Erythroblast (primary cell): ENCODE measurements around the gene HTRA2.
A peak's percentile ranks its signal among the peaks of the same experiment; 100 is the strongest.
"Not testable (repeated sequence)": the region's sequence is repeated elsewhere in the genome, so short reads cannot be mapped to it uniquely, and the experiment has no call there.

Experiments
- DNase-seq, 2 experiments: peaks; one replicate each; lab custom pipeline; 2025; lab: John Stamatoyannopoulos, UW
- GATA1 ChIP-seq: IDR thresholded peaks from 2 replicates; pipeline ENCODE4 v1.6.1; 2011; ENCODE audit warnings: low read depth, mild to moderate bottlenecking, control low read depth, low read length, moderate library complexity
- POLR2A ChIP-seq: IDR thresholded peaks from 2 replicates; pipeline ENCODE4 v1.6.1; 2011; ENCODE audit warnings: mild to moderate bottlenecking, low read length

Gene HTRA2

DNA sequence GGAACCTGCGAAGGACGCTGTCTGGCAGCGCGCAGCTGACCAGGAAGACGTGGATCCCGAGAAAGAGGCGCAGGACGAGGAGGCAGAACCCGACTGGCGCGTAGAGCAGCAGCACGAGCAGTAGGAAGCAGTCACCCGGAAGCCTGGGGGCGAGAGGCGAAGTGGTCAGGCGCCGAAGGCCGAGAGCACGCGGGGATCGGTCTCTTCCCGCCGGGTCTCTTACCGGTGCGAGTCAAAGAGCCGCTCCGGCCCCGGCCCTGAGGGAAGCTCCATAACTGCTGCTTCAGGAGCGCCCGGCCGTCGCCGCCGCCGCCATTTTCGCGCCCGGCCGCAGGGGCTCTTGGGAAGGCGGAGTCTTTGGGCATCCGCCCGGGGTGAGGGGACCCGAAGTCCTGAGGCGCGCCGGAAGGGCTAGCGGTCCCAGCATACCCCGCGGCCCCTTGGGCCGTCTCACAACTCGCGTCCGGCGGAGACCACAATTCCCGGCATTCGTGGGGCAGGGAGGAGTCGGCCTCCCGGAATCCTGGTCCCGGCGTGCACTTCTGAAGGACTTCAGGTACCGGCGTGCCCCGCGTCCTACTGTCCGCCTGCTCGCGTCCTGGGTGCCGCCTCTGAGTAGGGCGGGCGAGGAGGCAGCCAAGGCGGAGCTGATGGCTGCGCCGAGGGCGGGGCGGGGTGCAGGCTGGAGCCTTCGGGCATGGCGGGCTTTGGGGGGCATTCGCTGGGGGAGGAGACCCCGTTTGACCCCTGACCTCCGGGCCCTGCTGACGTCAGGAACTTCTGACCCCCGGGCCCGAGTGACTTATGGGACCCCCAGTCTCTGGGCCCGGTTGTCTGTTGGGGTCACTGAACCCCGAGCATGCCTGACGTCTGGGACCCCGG, at the start of gene HTRA2, which contains the start of gene AUP1:
TSS of gene HTRA2 (plus strand) at position 577 of the 882 bp plus-strand sequence. CDS start at position 651, 74 bp downstream.
TSS of gene AUP1 (minus strand) at position 350 of the 882 bp plus-strand sequence. CDS start at position 273, 77 bp downstream.
- TF ChIP-seq GATA1 (no peak), POLR2A (peak; percentile 95)
- peak; percentile 98 to 99 for DNase-seq

DNA sequence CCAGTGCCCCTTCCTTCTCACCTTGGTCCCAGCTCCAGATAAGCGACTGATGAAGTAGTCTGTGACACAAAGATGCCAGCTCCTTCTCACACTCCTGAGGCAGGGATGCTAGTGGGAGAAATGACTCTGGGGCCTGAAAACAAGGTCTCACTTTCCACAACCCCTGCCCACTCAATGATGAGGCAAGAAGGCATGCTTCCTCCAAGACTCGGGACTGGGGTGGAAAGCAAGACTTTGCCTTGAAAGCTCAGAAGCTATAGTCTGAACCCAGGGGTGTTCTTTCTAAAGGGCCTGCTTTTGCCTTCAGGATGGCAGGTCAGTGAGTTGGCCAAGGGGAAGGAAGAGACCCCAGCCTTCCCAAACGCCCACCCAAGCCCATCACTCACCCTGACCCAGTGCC, 48.3 kb upstream of the HTRA2 start:
- TF ChIP-seq POLR2A = no peak
- TF ChIP-seq GATA1 = no peak
- DNase-seq = no peak

DNA sequence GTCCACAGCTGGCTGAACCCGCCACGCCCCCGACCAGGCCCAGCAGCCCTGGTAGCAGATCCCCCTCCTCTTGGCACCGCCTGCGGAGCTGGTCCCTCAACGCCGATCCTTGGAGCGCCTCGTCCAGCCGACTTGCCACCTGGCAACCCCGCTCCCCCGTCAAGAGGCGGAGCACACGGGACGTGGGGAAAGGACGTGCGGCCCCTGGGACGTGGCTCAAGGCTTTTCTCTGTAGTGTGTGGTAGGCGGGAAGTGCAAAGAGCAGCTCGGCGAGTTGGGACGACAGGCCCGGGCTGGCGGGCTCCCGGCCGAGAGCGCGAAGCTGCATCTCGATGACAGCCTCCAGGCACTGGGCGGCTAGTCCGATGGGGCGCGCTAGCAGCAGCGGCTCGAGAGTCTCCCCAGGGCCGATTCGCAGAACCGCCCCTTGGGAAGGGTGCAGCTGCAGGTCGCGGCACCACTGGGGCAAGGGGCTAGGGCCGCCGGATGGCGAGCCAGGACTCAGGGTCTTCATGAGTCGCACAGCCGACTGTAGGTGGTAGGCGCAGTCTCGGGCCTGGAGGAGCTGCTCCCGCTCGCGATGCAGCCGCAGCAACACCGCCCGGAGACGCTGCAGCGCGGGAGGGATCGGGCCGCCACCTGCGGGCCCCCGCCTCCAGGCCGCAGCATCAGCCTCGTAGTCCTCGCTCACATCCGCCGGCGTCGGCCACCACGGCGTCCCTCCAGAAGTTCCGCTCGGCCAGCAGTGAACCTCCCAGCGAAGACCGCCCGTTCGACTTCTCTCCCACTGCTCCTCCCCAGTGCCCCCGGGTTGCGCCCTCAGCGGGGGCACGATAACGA, 47.6 kb upstream of the HTRA2 start:
- peak; percentile 77 to 82 for DNase-seq
- TF ChIP-seq POLR2A (no peak), GATA1 (no peak)

DNA sequence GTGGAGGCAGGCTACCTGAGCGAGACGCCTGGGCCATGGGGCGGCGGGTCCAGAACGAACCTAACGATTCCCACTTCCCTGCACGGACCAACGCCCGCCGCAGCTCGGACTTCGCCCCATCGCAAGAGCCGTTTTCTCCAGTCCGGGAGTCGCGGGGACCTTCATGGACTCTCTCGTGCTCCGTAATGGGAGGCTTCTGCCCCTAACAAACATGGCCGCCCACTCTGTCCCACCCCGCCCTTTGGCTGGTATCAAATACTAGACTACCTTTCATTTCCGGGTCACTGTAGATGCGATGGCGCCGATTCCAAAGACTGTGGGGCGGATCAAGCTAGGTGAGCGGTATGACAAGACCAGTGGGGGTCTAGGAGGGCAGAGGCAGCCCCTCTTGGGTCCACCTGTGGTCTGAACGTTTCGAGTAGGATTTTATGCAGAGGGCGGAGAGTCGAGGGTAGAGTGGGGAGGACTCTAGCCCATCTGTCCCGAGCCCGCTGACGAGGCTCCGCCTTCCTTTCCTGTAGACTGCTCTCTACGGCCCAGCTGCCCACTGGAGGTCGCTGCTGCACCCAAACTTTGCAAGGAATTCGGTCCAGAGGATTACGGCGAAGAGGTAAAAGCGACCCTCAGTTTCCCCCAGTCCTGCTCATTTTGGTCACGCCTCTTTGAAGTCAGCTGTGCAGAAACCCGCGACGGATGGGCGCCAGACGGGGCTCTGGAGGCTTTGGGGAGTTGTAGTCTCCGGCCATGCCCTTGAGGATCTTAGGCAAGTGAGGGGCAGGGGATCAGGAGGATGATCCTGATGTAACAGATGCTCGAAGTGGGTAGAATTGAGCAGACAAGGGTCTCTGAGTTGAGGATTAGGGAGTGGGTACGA, 46.7 kb upstream of the HTRA2 start, which contains the start of the genes CCDC142 and TTC31:
TSS of gene CCDC142 (minus strand) at position 198 of the 874 bp plus-strand sequence. CDS start at position 37, 161 bp downstream.
TSS of gene TTC31 (plus strand) at position 281 of the 874 bp plus-strand sequence. CDS start at position 296, 15 bp downstream.
- TF ChIP-seq GATA1 = no peak
- TF ChIP-seq POLR2A = peak; percentile 80
- DNase-seq = peak; percentile 96 to 97

DNA sequence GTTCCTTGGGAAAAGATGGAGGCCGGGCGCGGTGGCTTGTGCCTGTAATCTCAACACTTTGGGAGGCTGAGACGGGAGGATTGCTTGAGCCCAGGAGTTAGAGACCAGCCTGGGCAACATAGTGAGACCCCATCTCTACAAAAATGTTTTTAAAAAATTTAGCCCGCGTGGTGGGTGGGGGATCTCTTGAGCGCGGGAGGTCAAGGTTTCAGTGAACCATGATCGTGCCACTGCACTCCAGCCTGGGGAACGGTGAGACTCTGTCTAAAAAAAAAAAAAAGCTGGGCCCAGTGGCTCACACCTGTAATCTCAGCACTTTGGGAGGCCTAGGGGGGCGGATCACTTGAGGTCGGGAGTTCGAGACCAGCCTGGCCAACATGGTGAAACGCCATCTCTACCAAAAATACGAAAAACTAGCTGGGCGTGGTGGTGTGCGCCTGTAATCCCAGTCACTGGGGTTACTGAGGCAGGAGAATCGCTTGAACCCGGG, 46.0 kb upstream of the HTRA2 start:
- DNase-seq = not testable (repeated sequence)

DNA sequence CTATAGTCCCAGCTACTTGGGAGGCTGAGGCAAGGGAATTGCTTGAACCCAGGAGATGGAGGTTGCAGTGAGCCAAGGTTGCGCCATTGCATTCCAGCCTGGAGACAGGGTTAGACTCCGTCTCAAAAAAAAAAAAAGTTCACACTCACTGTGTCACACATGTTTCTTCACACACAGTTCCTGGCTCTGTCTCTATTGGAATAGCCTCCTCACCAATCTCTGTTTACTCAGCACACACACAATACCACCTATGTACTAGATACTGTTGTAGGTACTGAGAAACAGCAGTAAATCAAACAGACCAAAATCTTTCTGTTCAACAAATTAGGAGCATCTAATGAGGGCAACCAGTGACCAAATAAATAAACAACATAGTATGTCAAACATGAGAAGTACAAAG, 43.6 kb upstream of the HTRA2 start:
- DNase-seq = no peak
- TF ChIP-seq GATA1 (no peak), POLR2A (no peak)

DNA sequence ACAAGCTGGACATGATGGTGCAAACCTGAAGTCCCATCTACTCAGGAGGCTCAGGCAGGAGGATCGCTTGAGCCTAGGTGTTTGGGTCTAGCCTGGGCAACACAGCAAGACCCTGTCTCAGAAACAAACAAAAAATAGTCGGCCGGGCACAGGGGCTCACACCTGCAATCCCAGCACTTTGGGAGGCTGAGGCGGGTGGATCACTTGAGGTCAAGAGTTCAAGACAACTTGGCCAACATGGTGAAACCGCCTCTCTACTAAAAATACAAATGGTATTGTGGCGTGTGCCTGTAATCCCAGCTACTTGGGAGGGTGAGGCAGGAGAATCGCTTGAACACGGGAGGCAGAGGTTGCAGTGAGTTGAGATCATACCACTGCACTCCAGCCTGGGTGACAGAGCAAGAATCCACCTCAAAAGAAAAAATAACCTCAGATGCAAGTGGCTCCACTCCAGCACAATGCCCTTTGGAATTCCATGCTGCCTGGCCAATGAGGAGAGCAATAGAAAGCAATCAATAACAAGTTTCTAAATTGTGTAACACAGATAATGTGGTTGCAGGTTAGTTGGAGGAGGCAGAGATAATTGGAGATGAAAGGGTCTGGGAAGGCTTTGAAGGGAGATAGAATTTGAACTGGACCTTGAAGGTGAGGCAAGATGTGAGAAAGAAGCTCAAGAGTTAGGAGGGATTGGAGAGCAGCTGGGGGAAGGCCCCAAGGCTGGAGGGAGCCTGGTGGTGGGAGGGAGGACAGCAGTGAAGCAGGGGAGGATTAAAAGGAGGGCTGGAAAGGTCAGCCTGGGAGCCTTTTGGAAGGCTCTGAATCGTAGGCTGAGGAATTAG, 40.9 kb upstream of the HTRA2 start:
- TF ChIP-seq GATA1 = no peak
- no peak for DNase-seq

DNA sequence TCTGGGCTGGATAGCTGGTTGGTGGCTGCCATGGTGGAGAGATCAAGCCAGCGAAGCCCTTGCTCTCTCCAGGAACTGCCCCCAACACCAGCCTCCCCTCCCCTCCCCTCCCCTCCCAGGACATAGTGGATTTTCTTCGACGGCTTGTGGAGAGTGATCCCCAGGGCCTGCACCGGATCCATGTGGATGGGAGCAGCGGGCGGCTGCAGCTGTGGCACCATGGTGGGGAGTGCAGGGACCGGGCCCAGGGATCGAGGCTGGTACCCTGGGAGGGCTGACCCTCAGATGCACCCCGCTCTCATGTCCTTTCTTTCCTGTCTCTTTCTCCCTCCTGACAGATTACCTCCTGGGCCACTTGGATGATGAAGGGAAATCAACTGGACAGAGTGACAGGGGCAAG, 39.8 kb upstream of the HTRA2 start:
- TF ChIP-seq POLR2A = no peak
- no peak for TF ChIP-seq GATA1

DNA sequence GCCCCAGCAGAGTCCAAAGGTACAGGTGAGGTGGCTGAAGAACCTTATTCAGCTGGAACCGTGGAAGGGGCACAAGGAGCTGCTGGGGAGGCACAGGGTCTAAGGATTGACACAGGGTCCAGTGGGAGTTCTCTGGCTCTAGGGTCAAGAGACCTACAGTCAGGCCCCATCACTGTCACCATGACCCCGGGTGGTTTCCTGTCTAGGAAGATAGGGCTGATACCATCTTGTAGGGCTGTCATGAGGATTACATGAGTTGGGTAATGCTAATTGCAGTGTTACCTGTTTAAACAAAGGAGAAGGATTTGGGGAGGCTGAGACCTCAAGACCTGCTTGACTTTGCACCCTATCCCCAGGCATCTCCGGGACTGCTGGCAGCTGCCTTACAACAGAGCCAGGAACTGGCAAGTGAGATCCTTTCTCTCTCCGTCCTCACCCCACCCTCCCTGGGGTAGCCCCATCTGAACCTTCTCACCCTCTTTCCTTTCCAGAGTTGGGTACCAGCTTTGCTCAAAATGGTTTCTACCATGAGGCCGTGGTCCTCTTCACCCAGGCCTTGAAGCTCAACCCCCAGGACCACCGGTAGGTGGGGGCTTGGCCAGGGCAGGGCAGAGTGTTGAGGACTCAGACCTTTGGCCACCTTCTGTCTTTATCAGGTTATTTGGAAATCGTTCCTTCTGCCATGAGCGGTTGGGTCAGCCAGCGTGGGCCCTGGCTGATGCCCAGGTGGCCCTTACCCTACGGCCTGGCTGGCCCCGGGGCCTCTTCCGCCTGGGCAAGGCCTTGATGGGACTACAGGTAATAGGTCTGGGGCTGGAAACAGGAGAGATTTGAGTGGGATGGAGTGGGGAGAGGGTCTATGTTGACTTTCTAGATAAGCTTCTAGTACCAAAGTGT, 37.8 kb upstream of the HTRA2 start:
- DNase-seq = no peak
- TF ChIP-seq GATA1 (no peak), POLR2A (no peak)

More for the DNA sequence above, 39.8 kb upstream of the HTRA2 start:
- DNase-seq = no peak

DNA sequence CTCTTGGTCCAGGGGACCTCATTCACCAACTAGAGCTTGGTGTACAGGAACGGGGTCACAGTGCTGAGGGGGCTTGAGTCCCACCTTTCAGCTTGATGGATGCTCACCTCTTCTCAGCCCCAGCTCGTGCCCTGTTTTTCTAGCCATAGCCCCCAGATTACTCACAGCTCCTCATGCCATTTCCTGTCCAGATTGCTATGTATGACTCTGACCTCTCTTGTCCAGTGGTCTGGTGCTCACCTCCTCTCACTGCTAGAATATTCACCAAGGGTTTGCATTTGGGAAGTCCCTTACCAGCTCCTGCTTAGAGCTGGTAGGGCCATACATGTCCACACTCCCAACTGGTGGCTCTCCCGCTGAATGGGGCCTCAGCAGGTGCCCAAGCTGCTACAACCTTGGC, 36.2 kb upstream of the HTRA2 start:
- TF ChIP-seq GATA1 = no peak
- no peak for TF ChIP-seq POLR2A
- no peak for DNase-seq

DNA sequence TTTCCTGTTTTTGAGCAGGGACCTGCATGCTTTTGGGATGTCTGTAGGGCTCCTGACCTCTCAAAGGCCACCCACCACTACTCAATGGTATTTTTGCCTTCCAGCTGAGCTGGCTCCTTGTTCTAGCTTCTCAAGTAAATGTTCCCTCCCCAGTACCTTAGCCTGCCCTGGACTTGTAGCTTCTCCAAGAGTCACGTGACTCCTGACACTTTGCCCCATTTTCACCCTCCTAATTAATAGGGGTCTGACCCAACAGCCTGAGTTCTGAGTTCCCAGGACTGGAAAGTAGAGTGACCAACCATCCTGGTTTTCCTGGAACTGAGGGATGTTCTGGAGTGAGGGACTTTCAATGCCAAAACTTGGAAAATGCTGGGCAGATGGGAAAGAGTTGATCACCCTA, 34.3 kb upstream of the HTRA2 start:
- TF ChIP-seq POLR2A (no peak), GATA1 (no peak)
- no peak for DNase-seq
